K562 (cell line): Measurements from ENCODE around the gene SLC39A3. TPM values are rescaled to one million over a fixed set of nuclear protein-coding genes. Genes with fewer than 3 reads are reported as not detected.
A peak's percentile ranks its signal among the peaks of the same experiment; 100 is the strongest.

Source experiments
- AFF4 ChIP-seq: sonication (generic); formaldehyde crosslinking; IDR thresholded peaks from 2 replicates; pipeline ENCODE4 v1.8.0; 2023; ENCODE audit warnings: mild to moderate bottlenecking, missing genetic modification reagents
- HNRNPLL ChIP-seq: fragments of 200-400 bp; formaldehyde crosslinking; IDR thresholded peaks from 2 replicates; pipeline ENCODE4 v1.6.1; 2017; ENCODE audit warnings: low read length, low read depth, mild to moderate bottlenecking; ENCODE audit not compliant: poor library complexity, severe bottlenecking
- MAFG ChIP-seq: fragments of 450-650 bp; conservative IDR thresholded peaks from 2 replicates; pipeline ENCODE4 v1.6.1; 2016; ENCODE audit warnings: missing genetic modification characterization, missing compliant biosample characterization
- MTA2 ChIP-seq: fragments of 450-650 bp; IDR thresholded peaks from 2 replicates; pipeline ENCODE4 v1.6.1; 2016; ENCODE audit warnings: low read depth
- MYBL2 ChIP-seq, 2 experiments: fragments of 450-650 bp in 1 of 2; sonication (generic) in 1 of 2; formaldehyde crosslinking in 1 of 2; IDR thresholded peaks; 2 replicates each; pipeline versions ENCODE4 v1.6.1 to v1.8.1; 2017 to 2022; ENCODE audit warnings: borderline replicate concordance in 1 of 2, inconsistent platforms in 1 of 2, low read depth in 1 of 2, mild to moderate bottlenecking in 1 of 2, missing genetic modification reagents in 1 of 2, moderate library complexity in 1 of 2
- SMARCE1 ChIP-seq: fragments of 450-650 bp; IDR thresholded peaks from 2 replicates; pipeline ENCODE4 v1.7.1; 2016; ENCODE audit warnings: mild to moderate bottlenecking
- SREBF1 ChIP-seq: fragments of 150-350 bp; IDR thresholded peaks from 2 replicates; pipeline ENCODE4 v1.6.1; 2014; ENCODE audit warnings: antibody characterized with exemption, low read depth, low read length, borderline replicate concordance
- STAT5B ChIP-seq: fragments of 250-450 bp; sonication (Bioruptor Pico); IDR thresholded peaks from 2 replicates; pipeline ENCODE4 v1.8.0; 2021; ENCODE audit warnings: mild to moderate bottlenecking, inconsistent platforms
- TAF9B ChIP-seq: fragments of 450-650 bp; IDR thresholded peaks from 2 replicates; pipeline ENCODE4 v1.6.1; 2018; ENCODE audit warnings: mild to moderate bottlenecking; ENCODE audit not compliant: partially characterized antibody
- ZNF318 ChIP-seq, 2 experiments: fragments of 450-650 bp; IDR thresholded peaks; 2 replicates each; pipeline ENCODE4 v1.6.1; 2016; ENCODE audit warnings: mild to moderate bottlenecking in 2 of 2, borderline replicate concordance in 1 of 2, low read depth in 1 of 2, moderate library complexity in 1 of 2
- ZNF778 ChIP-seq: fragments of 450-650 bp; formaldehyde crosslinking; IDR thresholded peaks from 2 replicates; pipeline ENCODE4 v1.4.0; 2020; ENCODE audit warnings: mild to moderate bottlenecking, moderate library complexity
- polyA plus RNA-seq, 8 experiments: library from polyadenylated mRNA; depleted of rRNA in 4 of 8; stranded (reverse) in 5 of 8; unstranded in 3 of 8; fragments of >200 nt; fragmentation: Nextera tagmentation in 2 of 8; fragmentation: Illumina TruSeq in 1 of 8; extraction: Ambion mirVana in 2 of 8; extraction: Trizol in 1 of 8; gene quantifications; 2 replicates each; pipeline versions ENCODE4 v1.2.1 to v1.2.3, GENCODE V29; 2011 to 2014; ENCODE audit warnings: inconsistent platforms in 1 of 8, missing spikeins in 1 of 8
- total RNA-seq, 7 experiments: library from RNA; depleted of rRNA in 6 of 7; stranded (reverse); fragments of >200 nt in 6 of 7; fragmentation: Illumina TruSeq in 2 of 7; extraction: Trizol in 2 of 7; gene quantifications; 2 replicates each; pipeline versions ENCODE4 v1.2.1 to v1.2.3, GENCODE V29; 2011 to 2021; ENCODE audit warnings: low replicate concordance in 1 of 7
- TF ChIP-seq, protein P1 (sequence below): fragments of 250-450 bp; sonication (Bioruptor Pico); IDR thresholded peaks from 2 replicates; pipeline ENCODE4 v1.8.0; 2021; ENCODE audit warnings: borderline replicate concordance, mild to moderate bottlenecking, moderate library complexity; ENCODE audit not compliant: poor library complexity, severe bottlenecking

Gene SLC39A3
- total and polyA plus RNA-seq, 9 of the 15 experiments (the other 6 are each of a cell fraction or from before 2014, with no cell fraction given) = 2.3 to 215 (median 127) TPM

DNA sequence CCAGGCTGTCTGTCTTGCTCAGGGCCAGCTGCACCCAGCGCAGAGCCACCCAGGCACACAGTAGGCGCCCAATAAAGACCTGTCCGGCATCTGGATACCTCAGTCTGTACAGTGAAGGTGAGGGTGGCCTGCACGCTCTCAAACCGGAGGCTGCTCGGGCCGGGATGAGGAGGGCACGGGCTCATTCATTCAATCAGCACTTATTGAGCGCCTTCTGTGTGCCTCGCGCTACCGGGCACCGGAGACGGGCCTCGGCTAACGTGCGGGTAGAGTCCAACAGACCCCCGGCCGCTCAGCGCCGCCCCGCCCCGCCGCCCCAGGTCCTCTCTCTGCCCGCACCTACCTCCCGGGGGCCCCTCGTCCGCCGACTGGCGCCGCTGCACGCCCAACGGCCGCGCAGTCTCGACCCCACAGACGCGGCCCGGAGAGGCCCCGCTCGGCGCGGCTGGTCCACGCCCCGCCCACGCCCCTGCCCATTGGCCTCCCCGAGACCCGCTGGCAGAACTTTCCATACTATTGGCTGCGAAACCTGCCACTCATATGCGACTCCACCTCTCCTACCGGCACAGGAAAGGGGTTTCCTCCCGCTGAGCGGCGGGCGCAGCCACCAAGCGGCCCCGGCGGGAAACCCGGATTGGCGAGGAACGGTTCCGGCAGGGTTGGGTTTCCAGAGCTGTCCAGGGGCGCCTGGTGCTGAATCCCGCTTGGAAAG is at the start of gene SLC39A3 (continued):
- TF ChIP-seq ZNF318 (IDR thresholded peaks at IDR 0.05; ENCODE audit: borderline replicate concordance in 1 of 2, low read depth in 1 of 2) = no peak
- no peak for TF ChIP-seq SMARCE1
- no peak for TF ChIP-seq STAT5B (CRISPR knock-in tag)
- 0 out of 2 replicates have a peak, but pooled peaks have one; percentile 81 for TF ChIP-seq AFF4 (CRISPR knock-in tag)
- TF ChIP-seq MYBL2 (IDR thresholded peaks at IDR 0.05; ENCODE audit: low read depth) = no peak; the same call in 1 of the 2 replicates
- no peak for TF ChIP-seq MYBL2 (CRISPR knock-in tag; IDR thresholded peaks at IDR 0.05; ENCODE audit: borderline replicate concordance)
- no peak for TF ChIP-seq MAFG (tag)
- no peak for TF ChIP-seq ZNF778 (CRISPR knock-in tag)
- TF ChIP-seq MTA2 = no peak
- TF ChIP-seq TAF9B = no peak
- peak; percentile 64; the same call in 1 of the 2 replicates for TF ChIP-seq SREBF1
- TF ChIP-seq, protein P1, sequence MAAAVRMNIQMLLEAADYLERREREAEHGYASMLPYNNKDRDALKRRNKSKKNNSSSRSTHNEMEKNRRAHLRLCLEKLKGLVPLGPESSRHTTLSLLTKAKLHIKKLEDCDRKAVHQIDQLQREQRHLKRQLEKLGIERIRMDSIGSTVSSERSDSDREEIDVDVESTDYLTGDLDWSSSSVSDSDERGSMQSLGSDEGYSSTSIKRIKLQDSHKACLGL (CRISPR knock-in tag) = peak; percentile 33
- TF ChIP-seq HNRNPLL = peak; percentile 46
